Measurements from ENCODE around the gene SLC12A8. TPM values are rescaled to one million over a fixed set of nuclear protein-coding genes. Genes with fewer than 3 reads are reported as not detected.
A peak's percentile ranks its signal among the peaks of the same experiment; 100 is the strongest.

Gene SLC12A8
- total and polyA plus RNA-seq, 2 experiments from 2014 or later: 3.4 to 7.8 TPM

DNA sequence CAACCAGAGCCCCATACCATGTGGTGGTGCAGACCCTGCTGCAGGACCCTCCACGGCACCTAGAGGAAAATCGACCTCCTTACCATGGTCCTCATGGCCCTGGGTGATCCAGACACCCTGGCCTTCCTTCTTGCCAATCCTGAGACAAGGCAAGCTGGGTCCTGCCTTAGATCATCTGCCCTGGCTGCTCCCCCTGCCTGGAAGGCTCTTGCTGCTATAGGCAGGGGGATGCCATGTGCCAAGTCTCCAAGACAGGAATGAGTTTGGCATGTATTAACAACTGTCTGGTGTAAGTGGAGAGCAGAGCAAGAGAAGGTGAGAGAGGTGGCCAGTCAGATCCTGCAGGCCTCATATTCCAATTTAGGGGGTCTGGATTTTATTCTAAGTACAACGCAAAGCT, 164.3 kb downstream of the SLC12A8 start:
- Histone ChIP-seq H4K20me1 (ENCODE audit: insufficient read depth) (peaks cover 14% of the 10 kb centered on the region), H2AFZ (no peak overlapping the region), H3K4me1 (ENCODE audit: insufficient read depth) (peaks cover 75% of the 10 kb centered on the region), H3K9me2 (ENCODE audit: insufficient read depth) (no peaks in the 10 kb centered on the region), H3K9me3 (ENCODE audit: low read depth) (no peaks in the 10 kb centered on the region), H3K9ac (no peak overlapping the region), H3K27me3 (replicated peaks; ENCODE audit: insufficient read depth) (no peaks in the 10 kb centered on the region), H3K4me2 (ENCODE audit: unreplicated experiment) (no peak overlapping the region), H3K79me2 (ENCODE audit: insufficient read depth) (peaks cover 92% of the 10 kb centered on the region), H3F3A (ENCODE audit: insufficient read depth) (peaks cover 88% of the 10 kb centered on the region), H3K27ac (no peak overlapping the region), H3K4me3 (no peak overlapping the region), H3K36me3 (ENCODE audit: low read depth) (peaks cover 43% of the 10 kb centered on the region)
- in situ Hi-C loops (cut with MboI): no loop called here
- TF ChIP-seq EZH2 (IDR thresholded peaks at IDR 0.05; ENCODE audit: insufficient read depth, poor library complexity, severe bottlenecking): no peak
- no peak for TF ChIP-seq EZH2phosphoT487 (IDR thresholded peaks at IDR 0.05; ENCODE audit: insufficient read depth, low read depth)
- whole genome bisulfite sequencing, 2 experiments (ENCODE audit: low coverage in 1 of 2, low lambda C conversion rate in 2 of 2, missing lambda C conversion rate in 2 of 2): 99% methylated on average over 3 of the region's 3 CpGs
- DNase-seq: no peak

DNA sequence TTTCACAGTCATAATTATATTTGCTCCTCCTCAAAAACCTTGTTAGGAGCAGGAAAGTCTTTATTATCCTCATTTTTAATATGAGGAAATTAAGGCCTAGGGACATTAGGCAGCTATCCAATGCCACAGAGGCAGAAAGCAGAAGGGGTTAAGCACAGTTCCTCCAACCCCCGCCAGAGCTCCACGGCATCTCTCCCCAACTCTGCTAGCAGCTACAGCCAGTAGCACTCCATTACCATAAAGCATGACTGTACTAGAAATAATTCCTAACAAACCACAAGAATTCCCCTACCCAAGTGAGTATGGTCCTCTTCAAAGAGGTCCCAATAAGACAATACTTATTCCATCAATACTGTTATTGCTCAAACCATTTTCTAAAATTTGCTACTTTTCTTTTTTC, 166.6 kb downstream of the SLC12A8 start:
- Histone ChIP-seq H3K27me3 (replicated peaks; ENCODE audit: insufficient read depth) (no peaks in the 10 kb centered on the region), H4K20me1 (ENCODE audit: insufficient read depth) (peaks cover 24% of the 10 kb centered on the region), H3K27ac (peak overlapping the region; percentile 39; the same call in 1 of the 2 replicates), H3K4me2 (ENCODE audit: unreplicated experiment) (peak overlapping the region; percentile 69), H3K36me3 (ENCODE audit: low read depth) (peaks cover 40% of the 10 kb centered on the region), H3F3A (ENCODE audit: insufficient read depth) (peaks cover 90% of the 10 kb centered on the region), H3K79me2 (ENCODE audit: insufficient read depth) (peaks cover 100% of the 10 kb centered on the region), H3K9me3 (ENCODE audit: low read depth) (no peaks in the 10 kb centered on the region), H3K4me1 (ENCODE audit: insufficient read depth) (peaks cover 83% of the 10 kb centered on the region), H3K9me2 (ENCODE audit: insufficient read depth) (no peaks in the 10 kb centered on the region), H2AFZ (no peak overlapping the region), H3K4me3 (peak overlapping the region; percentile 6; the same call in 1 of the 2 replicates), H3K9ac (peak overlapping the region; percentile 15; the same call in 1 of the 2 replicates)
- TF ChIP-seq EZH2 (IDR thresholded peaks at IDR 0.05; ENCODE audit: insufficient read depth, poor library complexity, severe bottlenecking) (no peak), EZH2phosphoT487 (IDR thresholded peaks at IDR 0.05; ENCODE audit: insufficient read depth, low read depth) (no peak)
- peak; percentile 86 for DNase-seq
- in situ Hi-C loops (cut with MboI): no loop called here
- WGBS, 2 experiments (ENCODE audit: low coverage in 1 of 2, low lambda C conversion rate in 2 of 2, missing lambda C conversion rate in 2 of 2): 2% methylated on average over 2 of the region's 2 CpGs

DNA sequence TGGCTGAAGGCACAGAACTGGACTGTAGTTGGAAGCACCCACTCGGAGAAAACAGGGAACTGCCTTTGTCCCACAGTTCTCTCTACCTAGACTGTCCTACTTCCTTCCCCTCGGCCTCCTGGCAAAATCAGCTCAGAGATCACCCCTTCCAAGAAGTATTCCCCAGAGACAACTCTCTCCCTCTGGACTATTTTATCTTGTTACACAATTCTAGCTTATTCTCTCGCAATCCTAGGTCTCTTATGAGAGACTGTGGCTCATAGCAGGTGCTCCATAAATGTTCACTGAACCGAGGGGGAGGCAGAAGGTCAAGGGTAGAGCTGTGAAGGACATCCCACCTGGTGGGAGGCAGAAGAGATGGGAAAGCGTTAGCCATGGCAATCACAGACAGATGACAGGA, 167.4 kb downstream of the SLC12A8 start:
- Histone ChIP-seq H3K27me3 (replicated peaks; ENCODE audit: insufficient read depth) (no peaks in the 10 kb centered on the region), H2AFZ (no peak overlapping the region), H3K9ac (no peak overlapping the region), H3K9me2 (ENCODE audit: insufficient read depth) (no peaks in the 10 kb centered on the region), H3K4me3 (no peak overlapping the region), H3K4me2 (ENCODE audit: unreplicated experiment) (peak overlapping the region; percentile 69), H4K20me1 (ENCODE audit: insufficient read depth) (peaks cover 31% of the 10 kb centered on the region), H3K9me3 (ENCODE audit: low read depth) (no peaks in the 10 kb centered on the region), H3F3A (ENCODE audit: insufficient read depth) (peaks cover 90% of the 10 kb centered on the region), H3K4me1 (ENCODE audit: insufficient read depth) (peaks cover 83% of the 10 kb centered on the region), H3K79me2 (ENCODE audit: insufficient read depth) (peaks cover 100% of the 10 kb centered on the region), H3K27ac (peak overlapping the region; percentile 1; the same call in 1 of the 2 replicates), H3K36me3 (ENCODE audit: low read depth) (peaks cover 33% of the 10 kb centered on the region)
- TF ChIP-seq EZH2phosphoT487 (IDR thresholded peaks at IDR 0.05; ENCODE audit: insufficient read depth, low read depth) (no peak), EZH2 (IDR thresholded peaks at IDR 0.05; ENCODE audit: insufficient read depth, poor library complexity, severe bottlenecking) (no peak)
- in situ Hi-C loops (cut with MboI): no loop called here
- peak; percentile 54 for DNase-seq
- WGBS, 2 experiments (ENCODE audit: low coverage in 1 of 2, low lambda C conversion rate in 2 of 2, missing lambda C conversion rate in 2 of 2): 82 to 92% methylated on average over 5 of the region's 5 CpGs

DNA sequence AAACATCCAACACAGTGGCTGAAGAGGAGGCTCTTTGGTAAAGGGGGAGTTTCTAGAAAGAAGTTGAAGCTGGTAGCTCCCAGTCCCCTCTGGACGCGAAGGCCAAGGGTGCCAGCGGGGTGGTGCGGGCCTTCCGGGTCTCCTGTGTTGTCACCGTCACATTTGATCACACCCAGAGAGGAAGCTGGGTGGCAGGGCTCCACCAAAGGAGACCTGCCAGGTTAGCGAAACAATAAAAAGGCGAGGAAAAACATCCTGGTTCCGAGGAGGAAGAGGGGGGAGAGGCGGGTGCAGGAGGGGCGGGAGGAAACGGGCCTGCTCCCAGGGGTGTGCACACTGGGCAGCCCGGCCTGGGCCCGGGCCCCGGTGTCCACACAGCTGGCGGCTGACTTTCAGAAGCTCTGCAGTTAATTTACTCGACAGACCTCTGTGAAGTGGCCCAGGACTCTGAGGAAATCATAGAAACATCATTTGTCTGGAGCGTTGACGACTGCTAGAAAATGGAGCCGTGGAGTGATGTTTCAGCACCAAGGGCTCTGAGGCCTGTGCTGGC, 168.9 kb downstream of the SLC12A8 start:
- no peak overlapping the region for H2AFZ ChIP-seq
- peaks cover 100% of the 10 kb centered on the region for H3K79me2 ChIP-seq (ENCODE audit: insufficient read depth)
- H3K27ac ChIP-seq: peak overlapping the region; percentile 71
- no peak overlapping the region for H3K4me3 ChIP-seq
- in situ Hi-C loops (cut with MboI): no loop called here
- H3K9me2 ChIP-seq (ENCODE audit: insufficient read depth): no peaks in the 10 kb centered on the region
- peak overlapping the region; percentile 67 for H3K4me2 ChIP-seq (ENCODE audit: unreplicated experiment)
- H3K27me3 ChIP-seq (replicated peaks; ENCODE audit: insufficient read depth): no peaks in the 10 kb centered on the region
- no peak for TF ChIP-seq EZH2phosphoT487 (IDR thresholded peaks at IDR 0.05; ENCODE audit: insufficient read depth, low read depth)
- TF ChIP-seq EZH2 (IDR thresholded peaks at IDR 0.05; ENCODE audit: insufficient read depth, poor library complexity, severe bottlenecking): no peak
- no peaks in the 10 kb centered on the region for H3K9me3 ChIP-seq (ENCODE audit: low read depth)
- H4K20me1 ChIP-seq (ENCODE audit: insufficient read depth): peaks cover 42% of the 10 kb centered on the region
- peaks cover 25% of the 10 kb centered on the region for H3K36me3 ChIP-seq (ENCODE audit: low read depth)
- peaks cover 83% of the 10 kb centered on the region for H3K4me1 ChIP-seq (ENCODE audit: insufficient read depth)
- DNase-seq: peak; percentile 43
- peak overlapping the region; percentile 71 for H3K9ac ChIP-seq
- WGBS, 2 experiments (ENCODE audit: low coverage in 1 of 2, low lambda C conversion rate in 2 of 2, missing lambda C conversion rate in 2 of 2): 47 to 54% methylated on average over 15 to 20 of the region's 20 CpGs
- peaks cover 87% of the 10 kb centered on the region for H3F3A ChIP-seq (ENCODE audit: insufficient read depth)

All from GM23248 (cell line).